PC-3 (cell line): ENCODE measurements around the gene TRIM66. TPM values are rescaled to one million over a fixed set of nuclear protein-coding genes. Genes with fewer than 3 reads are reported as not detected.
A peak's percentile ranks its signal among the peaks of the same experiment; 100 is the strongest.

Experiments used
- ATAC-seq: fragments of 200-7000 bp; cut with Tn5 transposase; 2 replicates; pipeline ENCODE4 v1.9.1; 2020; ENCODE audit warnings: mild to moderate bottlenecking, moderate library complexity
- BruUV-seq: library from RNA; stranded (reverse); fragments of 400-500 nt; replicated peaks from 2 replicates; lab custom pipeline; 2021; lab: Mats Ljungman, UMichigan
- CTCF ChIA-PET: fragments of 300-600 bp; sonication (Branson Sonifier 250); formaldehyde crosslinking; loops from one replicate; lab custom pipeline; 2022; ENCODE audit warnings: antibody characterized with exemption; lab: Charles Lee
- POLR2A ChIA-PET: fragments of 300-600 bp; sonication (Branson Sonifier 250); formaldehyde crosslinking; loops from one replicate; lab custom pipeline; 2022; ENCODE audit warnings: antibody characterized with exemption; ENCODE audit not compliant: unreplicated experiment; lab: Charles Lee
- DNase-seq: peaks from one replicate; pipeline ENCODE4 v3.0.0-alpha.2; 2015
- H2AFZ ChIP-seq: fragments of 300-600 bp; sonication (generic); 2 replicates; pipeline ENCODE4 v1.6.0; 2016; ENCODE audit warnings: antibody characterized with exemption, low read length
- H3F3A ChIP-seq: fragments of 300-600 bp; sonication (generic); one replicate; pipeline ENCODE4 v1.6.0; 2017; ENCODE audit warnings: antibody characterized with exemption, low read length, control low read depth, mild to moderate bottlenecking; ENCODE audit not compliant: unreplicated experiment
- H3K27ac ChIP-seq: fragments of 300-600 bp; sonication (generic); 2 replicates; pipeline ENCODE4 v1.5.1; 2016; ENCODE audit warnings: mild to moderate bottlenecking, low read length
- H3K27me3 ChIP-seq: fragments of 300-600 bp; sonication (generic); 2 replicates; pipeline ENCODE4 v1.6.1; 2016; ENCODE audit warnings: low read length, mixed read lengths
- H3K36me3 ChIP-seq: fragments of 300-600 bp; sonication (generic); 2 replicates; pipeline ENCODE4 v1.6.1; 2016; ENCODE audit warnings: low read depth, mixed run types, low read length, mixed read lengths
- H3K4me1 ChIP-seq: fragments of 300-600 bp; sonication (generic); 2 replicates; pipeline ENCODE4 v1.5.1; 2016; ENCODE audit warnings: low read length; ENCODE audit not compliant: insufficient read depth
- H3K4me2 ChIP-seq: fragments of 300-600 bp; sonication (generic); 2 replicates; pipeline ENCODE4 v1.6.0; 2016; ENCODE audit warnings: low read length
- H3K4me3 ChIP-seq: fragments of 300-600 bp; sonication (generic); 2 replicates; pipeline ENCODE4 v1.5.1; 2016; ENCODE audit warnings: mild to moderate bottlenecking, low read length, mixed read lengths
- H3K79me2 ChIP-seq: fragments of 300-600 bp; sonication (generic); 2 replicates; pipeline ENCODE4 v1.6.1; 2017; ENCODE audit warnings: low read length, mixed read lengths
- H3K9ac ChIP-seq: fragments of 300-600 bp; sonication (generic); 2 replicates; pipeline ENCODE4 v1.6.0; 2016; ENCODE audit warnings: mild to moderate bottlenecking, low read length
- H3K9me2 ChIP-seq: fragments of 300-600 bp; sonication (generic); replicated peaks from 2 replicates; pipeline ENCODE4 v1.6.1; 2016; ENCODE audit warnings: mixed run types, low read length, mixed read lengths
- H3K9me3 ChIP-seq: fragments of 300-600 bp; sonication (generic); 2 replicates; pipeline ENCODE4 v1.6.1; 2016; ENCODE audit warnings: low read length, mixed read lengths
- H4K20me1 ChIP-seq: fragments of 300-600 bp; sonication (generic); 2 replicates; pipeline ENCODE4 v1.6.1; 2016; ENCODE audit warnings: low read length, mixed read lengths
- EZH2 ChIP-seq: fragments of 300-600 bp; sonication (generic); IDR thresholded peaks from one replicate; pipeline ENCODE4 v1.6.1; 2017; ENCODE audit warnings: antibody characterized with exemption, mild to moderate bottlenecking, low read length; ENCODE audit not compliant: unreplicated experiment
- EZH2phosphoT487 ChIP-seq: fragments of 300-600 bp; sonication (generic); IDR thresholded peaks from 2 replicates; pipeline ENCODE4 v1.6.1; 2018; ENCODE audit warnings: mild to moderate bottlenecking, antibody characterized with exemption, low read length, borderline replicate concordance
- intact Hi-C: fragments of 100-400 bp; cut with micrococcal nuclease; formaldehyde crosslinking; loops from 2 replicates; pipeline ENCODE4 v1.9.0; 2023
- total RNA-seq: library from RNA; depleted of rRNA; stranded (reverse); fragments of >200 nt; gene quantifications from 2 replicates; pipeline ENCODE4 v1.2.3, GENCODE V29; 2014
- TF ChIP-seq, protein P1 (sequence below): fragments of 300-600 bp; sonication (generic); conservative IDR thresholded peaks from 2 replicates; pipeline ENCODE4 v1.5.1; 2017; ENCODE audit warnings: antibody characterized with exemption, low read depth, mild to moderate bottlenecking, low read length

TRIM66 gene
- total RNA-seq, 1 experiment from 2014 or later = 5.5 TPM

DNA sequence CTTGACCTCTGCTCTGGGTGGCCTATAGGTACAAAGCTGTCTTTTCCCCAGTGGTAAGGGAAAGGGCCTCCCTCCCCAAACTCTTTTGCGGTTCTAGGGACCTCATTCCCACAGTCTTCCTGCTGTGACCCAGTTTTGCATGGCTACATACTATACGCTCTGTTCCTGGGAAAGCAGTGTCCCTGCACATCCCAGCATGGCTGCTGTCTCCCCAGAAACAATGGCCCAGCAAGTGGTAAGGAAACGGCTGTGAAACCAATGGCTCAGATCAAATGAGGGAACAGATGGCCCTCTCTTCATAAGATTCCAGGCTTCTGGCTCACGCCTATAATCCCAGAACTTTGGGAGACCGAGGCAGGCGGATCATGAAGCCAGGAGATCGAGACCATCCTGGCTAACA lies 41.2 kb upstream of the TRIM66 start:
- no peak for ATAC-seq
- TF ChIP-seq EZH2phosphoT487 (no peak), EZH2 (no peak)
- no peak overlapping the region for H2AFZ ChIP-seq
- H3F3A ChIP-seq = peaks cover 9% of the 10 kb centered on the region
- CTCF ChIA-PET = no interaction called here
- H3K9ac ChIP-seq = no peak overlapping the region
- no peaks in the 10 kb centered on the region for H4K20me1 ChIP-seq
- intact Hi-C loops = no loop called here
- H3K9me3 ChIP-seq = no peaks in the 10 kb centered on the region
- H3K9me2 ChIP-seq = no peaks in the 10 kb centered on the region
- H3K27me3 ChIP-seq = no peaks in the 10 kb centered on the region
- no peak overlapping the region for H3K27ac ChIP-seq
- peaks cover 49% of the 10 kb centered on the region for H3K4me1 ChIP-seq
- no peak for DNase-seq
- BruUV-seq = no TSS peak
- no peaks in the 10 kb centered on the region for H3K36me3 ChIP-seq
- POLR2A ChIA-PET = no interaction called here
- no peak overlapping the region for H3K4me3 ChIP-seq
- H3K79me2 ChIP-seq = no peaks in the 10 kb centered on the region
- H3K4me2 ChIP-seq = no peak overlapping the region

DNA sequence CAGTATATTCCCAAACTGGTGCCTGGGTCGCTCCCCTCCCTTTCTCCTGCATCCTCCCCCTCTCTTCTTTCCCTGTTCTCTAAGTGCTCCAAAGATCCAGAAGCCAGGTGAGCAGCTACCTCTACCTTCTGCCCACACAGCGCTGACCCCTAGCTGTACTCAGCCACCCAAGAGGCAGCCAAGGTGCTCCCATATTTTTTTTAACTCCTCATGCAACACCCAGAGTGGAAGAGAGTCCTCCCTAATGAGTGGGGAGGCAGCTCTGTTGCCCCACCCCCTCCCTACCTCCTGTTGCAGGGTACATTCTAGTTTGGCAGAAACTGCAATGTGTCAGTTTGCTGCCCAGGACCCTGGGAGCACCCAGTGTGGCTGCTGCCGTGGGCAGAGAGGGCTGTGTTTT lies 40.3 kb upstream of the TRIM66 start:
- Histone ChIP-seq H4K20me1 (no peaks in the 10 kb centered on the region), H3K79me2 (no peaks in the 10 kb centered on the region), H3K9me2 (no peaks in the 10 kb centered on the region), H3K4me1 (peaks cover 53% of the 10 kb centered on the region), H3K27me3 (no peaks in the 10 kb centered on the region), H2AFZ (no peak overlapping the region), H3K36me3 (no peaks in the 10 kb centered on the region), H3K4me3 (no peak overlapping the region), H3K27ac (no peak overlapping the region), H3K9me3 (no peaks in the 10 kb centered on the region), H3K4me2 (no peak overlapping the region), H3K9ac (no peak overlapping the region), H3F3A (peaks cover 9% of the 10 kb centered on the region)
- TF ChIP-seq, protein P1, sequence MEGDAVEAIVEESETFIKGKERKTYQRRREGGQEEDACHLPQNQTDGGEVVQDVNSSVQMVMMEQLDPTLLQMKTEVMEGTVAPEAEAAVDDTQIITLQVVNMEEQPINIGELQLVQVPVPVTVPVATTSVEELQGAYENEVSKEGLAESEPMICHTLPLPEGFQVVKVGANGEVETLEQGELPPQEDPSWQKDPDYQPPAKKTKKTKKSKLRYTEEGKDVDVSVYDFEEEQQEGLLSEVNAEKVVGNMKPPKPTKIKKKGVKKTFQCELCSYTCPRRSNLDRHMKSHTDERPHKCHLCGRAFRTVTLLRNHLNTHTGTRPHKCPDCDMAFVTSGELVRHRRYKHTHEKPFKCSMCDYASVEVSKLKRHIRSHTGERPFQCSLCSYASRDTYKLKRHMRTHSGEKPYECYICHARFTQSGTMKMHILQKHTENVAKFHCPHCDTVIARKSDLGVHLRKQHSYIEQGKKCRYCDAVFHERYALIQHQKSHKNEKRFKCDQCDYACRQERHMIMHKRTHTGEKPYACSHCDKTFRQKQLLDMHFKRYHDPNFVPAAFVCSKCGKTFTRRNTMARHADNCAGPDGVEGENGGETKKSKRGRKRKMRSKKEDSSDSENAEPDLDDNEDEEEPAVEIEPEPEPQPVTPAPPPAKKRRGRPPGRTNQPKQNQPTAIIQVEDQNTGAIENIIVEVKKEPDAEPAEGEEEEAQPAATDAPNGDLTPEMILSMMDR = no peak
- no peak for TF ChIP-seq EZH2
- no peak for TF ChIP-seq EZH2phosphoT487
- ATAC-seq (no peak), DNase-seq (no peak)
- intact Hi-C loops = no loop called here
- ChIA-PET POLR2A (no interaction called here), CTCF (no interaction called here)
- no TSS peak for BruUV-seq

DNA sequence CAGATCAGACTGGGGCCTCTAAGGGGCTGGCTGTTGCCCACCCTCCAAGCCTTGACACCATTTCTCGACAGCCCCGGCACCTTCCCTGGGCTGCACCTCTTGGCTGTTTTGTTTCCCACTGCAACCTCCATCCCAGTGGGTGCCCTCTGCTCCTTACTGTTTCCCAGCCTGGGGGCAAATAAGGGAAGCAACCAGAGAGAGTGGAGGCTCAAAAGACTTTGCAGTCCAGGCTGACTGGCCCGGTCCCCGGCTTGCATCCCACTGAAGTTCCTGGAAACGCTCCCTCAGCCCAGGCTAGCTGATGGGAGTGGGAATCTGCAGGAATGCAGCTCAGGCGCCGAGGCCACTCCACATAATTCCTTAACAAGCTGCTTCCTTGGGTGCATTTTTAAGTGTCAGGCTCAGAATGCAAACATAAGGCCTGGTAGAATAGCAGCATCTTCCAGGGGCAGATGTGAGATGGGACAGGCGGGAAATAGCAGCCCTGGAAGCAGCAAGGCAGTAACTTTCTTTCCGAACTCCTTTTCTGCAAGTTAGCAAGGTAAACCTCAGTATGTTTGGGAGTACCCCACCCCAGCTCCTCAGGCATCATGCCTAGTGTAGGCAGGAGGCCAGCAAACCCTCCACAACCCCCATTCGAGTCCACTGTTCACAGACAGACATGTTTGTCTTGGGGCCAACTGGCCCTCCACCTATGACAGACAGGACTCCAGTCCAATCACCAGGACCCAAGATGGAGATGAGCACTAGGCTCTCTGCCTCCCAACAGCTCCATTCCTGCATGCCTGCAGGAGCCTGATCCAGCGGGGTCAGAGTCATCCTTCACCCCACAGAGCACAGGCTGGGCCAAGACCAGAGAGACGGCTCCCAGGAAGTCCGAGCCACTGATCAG lies 39.4 kb upstream of the TRIM66 start:
- no peaks in the 10 kb centered on the region for H3K9me3 ChIP-seq
- intact Hi-C loops = no loop called here
- H3F3A ChIP-seq = peaks cover 14% of the 10 kb centered on the region
- peak overlapping the region; percentile 98 for H3K27ac ChIP-seq
- H3K4me1 ChIP-seq = peaks cover 60% of the 10 kb centered on the region
- ChIA-PET POLR2A (interaction anchor here (0.5 kb wide), 1 partner anchor 24 kb away, joined by 3 read pairs; no protein-coding TSS in a partner anchor), CTCF (interaction anchor here (0.6 kb wide), 1 partner anchor 117 kb away, joined by 3 read pairs; no protein-coding TSS in a partner anchor)
- no TSS peak for BruUV-seq
- DNase-seq = no peak
- no peaks in the 10 kb centered on the region for H4K20me1 ChIP-seq
- no peak overlapping the region for H2AFZ ChIP-seq
- H3K4me3 ChIP-seq = peak overlapping the region; percentile 35; the same call in 1 of the 2 replicates
- no peak for ATAC-seq
- no peaks in the 10 kb centered on the region for H3K27me3 ChIP-seq
- peak overlapping the region; percentile 77 for H3K4me2 ChIP-seq
- no peaks in the 10 kb centered on the region for H3K36me3 ChIP-seq
- no peaks in the 10 kb centered on the region for H3K79me2 ChIP-seq
- H3K9me2 ChIP-seq = no peaks in the 10 kb centered on the region
- TF ChIP-seq EZH2 (no peak), EZH2phosphoT487 (no peak)
- TF ChIP-seq, protein P1 = no peak
- H3K9ac ChIP-seq = peak overlapping the region; percentile 79
